ENCODE measurements around the gene SOBP.

DNA sequence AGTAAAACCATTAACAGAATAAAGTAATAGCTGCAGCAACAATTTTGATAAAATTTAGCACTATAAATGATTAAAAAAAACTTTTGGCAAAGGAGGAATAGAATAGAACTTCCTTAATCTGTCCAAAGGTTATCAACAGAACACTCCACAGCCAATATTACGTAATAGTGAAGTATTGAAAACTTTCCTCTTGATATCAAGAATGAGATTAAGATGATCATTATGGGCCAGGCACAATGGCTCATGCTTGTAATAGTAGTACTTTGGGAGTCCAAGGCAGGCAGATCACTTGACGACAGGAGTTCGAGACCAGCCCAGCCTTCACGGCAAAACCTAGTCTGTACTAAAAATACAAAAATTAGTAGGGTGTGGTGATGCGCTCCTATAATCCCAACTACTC is 26.0 kb downstream of the SOBP start:
- TF ChIP-seq, protein P1, sequence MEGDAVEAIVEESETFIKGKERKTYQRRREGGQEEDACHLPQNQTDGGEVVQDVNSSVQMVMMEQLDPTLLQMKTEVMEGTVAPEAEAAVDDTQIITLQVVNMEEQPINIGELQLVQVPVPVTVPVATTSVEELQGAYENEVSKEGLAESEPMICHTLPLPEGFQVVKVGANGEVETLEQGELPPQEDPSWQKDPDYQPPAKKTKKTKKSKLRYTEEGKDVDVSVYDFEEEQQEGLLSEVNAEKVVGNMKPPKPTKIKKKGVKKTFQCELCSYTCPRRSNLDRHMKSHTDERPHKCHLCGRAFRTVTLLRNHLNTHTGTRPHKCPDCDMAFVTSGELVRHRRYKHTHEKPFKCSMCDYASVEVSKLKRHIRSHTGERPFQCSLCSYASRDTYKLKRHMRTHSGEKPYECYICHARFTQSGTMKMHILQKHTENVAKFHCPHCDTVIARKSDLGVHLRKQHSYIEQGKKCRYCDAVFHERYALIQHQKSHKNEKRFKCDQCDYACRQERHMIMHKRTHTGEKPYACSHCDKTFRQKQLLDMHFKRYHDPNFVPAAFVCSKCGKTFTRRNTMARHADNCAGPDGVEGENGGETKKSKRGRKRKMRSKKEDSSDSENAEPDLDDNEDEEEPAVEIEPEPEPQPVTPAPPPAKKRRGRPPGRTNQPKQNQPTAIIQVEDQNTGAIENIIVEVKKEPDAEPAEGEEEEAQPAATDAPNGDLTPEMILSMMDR (IDR thresholded peaks at IDR 0.05): no peak
- no peak for TF ChIP-seq POLR2A (IDR thresholded peaks at IDR 0.05)

Data from thyroid gland (tissue), 4 donors.